HG02852 (cell line): ENCODE data around the gene TMEM135.
"Not testable (repeated sequence)": the region's sequence is repeated elsewhere in the genome, so short reads cannot be mapped to it uniquely, and the experiment has no call there.

Source experiments
- ATAC-seq: cut with Tn5 transposase; IDR thresholded peaks from one replicate; pipeline ENCODE4 v1.9.1; 2021; ENCODE audit warnings: mild to moderate bottlenecking, moderate library complexity; ENCODE audit not compliant: unreplicated experiment

The TMEM135 gene

GRCh38 chr11:87254562-87254961 is 216.8 kb downstream of the TMEM135 start:
- ATAC-seq, result no peak

- no peak for ATAC-seq
These were observed 217.9 kb downstream of the TMEM135 start for GRCh38 chr11:87255589-87255988.

- ATAC-seq, result no peak
These were observed 219.1 kb downstream of the TMEM135 start for GRCh38 chr11:87256694-87257340.

- ATAC-seq, result no peak
These were observed 220.6 kb downstream of the TMEM135 start for GRCh38 chr11:87258171-87258833.

- ATAC-seq, result no peak
These were observed 222.0 kb downstream of the TMEM135 start for GRCh38 chr11:87259736-87260135.

GRCh38 chr11:87260811-87261210 is 223.1 kb downstream of the TMEM135 start:
- ATAC-seq, result no peak

- ATAC-seq, result no peak
These were observed 225.6 kb downstream of the TMEM135 start for GRCh38 chr11:87263264-87263838.

- ATAC-seq, result no peak
These were observed 226.2 kb downstream of the TMEM135 start for GRCh38 chr11:87263979-87264378.

GRCh38 chr11:87265132-87265531 is 227.4 kb downstream of the TMEM135 start:
- ATAC-seq, result no peak

GRCh38 chr11:87265979-87266378 is 228.2 kb downstream of the TMEM135 start:
- no peak for ATAC-seq

GRCh38 chr11:87266751-87267150 is 229.0 kb downstream of the TMEM135 start:
- ATAC-seq, result no peak

- not testable (repeated sequence) for ATAC-seq
These were observed 234.2 kb downstream of the TMEM135 start for GRCh38 chr11:87271951-87272350.

- ATAC-seq, result no peak
These were observed 237.4 kb downstream of the TMEM135 start for GRCh38 chr11:87275176-87275575.

- ATAC-seq, result no peak
These were observed 242.4 kb downstream of the TMEM135 start for GRCh38 chr11:87280143-87280542.

GRCh38 chr11:87281496-87281895 is 243.8 kb downstream of the TMEM135 start:
- no peak for ATAC-seq

- ATAC-seq, result no peak
These were observed 246.6 kb downstream of the TMEM135 start for GRCh38 chr11:87284306-87284705.

GRCh38 chr11:87285674-87286073 is 247.9 kb downstream of the TMEM135 start:
- not testable (repeated sequence) for ATAC-seq

GRCh38 chr11:87286338-87286737 is 248.6 kb downstream of the TMEM135 start:
- ATAC-seq, result no peak

GRCh38 chr11:87290304-87290922 is 252.7 kb downstream of the TMEM135 start:
- peak; percentile 67 for ATAC-seq

- no peak for ATAC-seq
These were observed 254.9 kb downstream of the TMEM135 start for GRCh38 chr11:87292598-87292997.

GRCh38 chr11:87295237-87295636 is 257.5 kb downstream of the TMEM135 start:
- ATAC-seq, result no peak

- ATAC-seq, result no peak
These were observed 258.9 kb downstream of the TMEM135 start for GRCh38 chr11:87296627-87297026.
